ENCODE measurements around the gene RGS17.
A peak's percentile ranks its signal among the peaks of the same experiment; 100 is the strongest.
"Not testable (repeated sequence)": the region's sequence is repeated elsewhere in the genome, so short reads cannot be mapped to it uniquely, and the experiment has no call there.

RGS17 gene

GRCh38 chr6:153123801-153124200, 7.3 kb downstream of the RGS17 start:
- DNase-seq (ENCODE audit: low spot score) = no peak

DNA sequence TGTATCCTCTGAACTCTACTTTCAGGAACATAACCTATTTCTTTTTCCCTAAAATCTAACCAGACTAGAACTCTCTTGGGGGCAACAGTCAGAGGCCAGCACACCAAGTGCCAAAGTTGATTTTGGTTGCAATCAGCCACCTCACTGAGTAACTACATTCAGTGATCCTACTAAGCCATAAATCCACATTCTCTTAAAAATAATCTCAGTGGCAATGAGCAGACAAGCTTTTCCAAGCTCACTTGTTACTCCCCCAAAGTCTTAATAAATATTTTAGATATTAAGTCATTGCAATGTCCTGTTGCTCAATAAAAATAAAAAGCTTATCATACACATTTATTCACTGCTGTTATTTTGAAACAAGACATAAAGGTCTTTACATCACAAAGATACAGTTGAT, 9.8 kb downstream of the RGS17 start:
- no peak for DNase-seq (ENCODE audit: low spot score)

GRCh38 chr6:153117986-153118879, 12.8 kb downstream of the RGS17 start:
- DNase-seq (ENCODE audit: low spot score) = peak; percentile 30

DNA sequence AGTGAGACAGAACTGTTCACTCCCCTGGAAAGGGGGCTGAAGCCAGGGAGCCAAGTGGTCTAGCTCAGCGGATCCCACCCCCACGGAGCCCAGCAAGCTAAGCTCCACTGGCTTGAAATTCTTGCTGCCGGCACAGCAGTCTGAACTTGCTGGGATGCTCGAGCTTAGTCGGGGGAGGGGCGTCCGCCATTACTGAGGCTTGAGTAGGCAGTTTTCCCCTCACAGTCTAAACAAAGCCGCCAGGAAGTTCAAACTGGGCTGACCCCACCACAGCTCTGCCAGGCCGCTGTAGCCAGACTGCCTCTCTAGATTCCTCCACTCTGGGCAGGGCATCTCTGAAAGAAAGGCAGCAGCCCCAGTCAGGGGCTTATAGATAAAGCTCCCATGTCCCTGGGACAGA, 20.0 kb downstream of the RGS17 start:
- DNase-seq (ENCODE audit: low spot score) = not testable (repeated sequence)

DNA sequence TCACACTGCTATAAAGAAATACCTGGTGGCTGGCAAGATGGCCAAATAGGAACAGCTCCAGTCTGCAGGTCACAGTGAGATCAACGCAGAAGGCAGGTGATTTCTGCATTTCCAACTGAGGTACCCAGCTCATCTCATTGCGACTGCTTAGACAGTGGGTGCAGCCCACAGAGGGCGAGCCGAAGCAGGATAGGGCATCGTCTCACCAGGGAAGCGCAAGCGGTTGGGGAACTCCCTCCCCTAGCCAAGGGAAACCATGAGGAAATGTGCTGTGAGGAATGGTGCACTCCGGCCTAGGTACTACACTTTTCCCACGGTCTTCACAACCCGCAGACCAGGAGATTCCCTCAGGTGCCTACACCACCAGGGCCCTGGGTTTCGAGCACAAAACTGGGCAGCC, 20.5 kb downstream of the RGS17 start:
- not testable (repeated sequence) for DNase-seq (ENCODE audit: low spot score)

GRCh38 chr6:153108315-153108714, 22.8 kb downstream of the RGS17 start:
- DNase-seq (ENCODE audit: low spot score) = peak; percentile 28

DNA sequence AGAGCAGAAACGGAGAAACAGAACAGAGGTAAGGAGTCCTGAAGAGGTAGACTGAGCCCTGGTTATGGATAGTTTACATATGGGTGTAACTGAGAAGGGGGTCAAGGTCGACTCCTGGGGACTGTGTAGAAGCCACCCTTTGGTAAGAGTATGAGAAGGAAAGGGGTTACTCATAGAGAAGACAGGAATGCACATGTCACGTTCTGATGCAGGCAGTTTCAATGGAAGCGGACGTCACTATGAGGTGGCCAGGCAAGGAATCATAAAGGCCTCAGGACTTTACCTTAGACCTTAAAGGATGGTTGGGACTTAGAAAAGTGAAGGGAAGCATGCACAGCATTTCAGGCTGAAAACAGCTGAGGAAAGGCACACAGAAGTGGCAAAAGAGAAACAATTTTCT, 25.1 kb downstream of the RGS17 start:
- DNase-seq (ENCODE audit: low spot score) = no peak

GRCh38 chr6:153104220-153104619, 26.9 kb downstream of the RGS17 start:
- no peak for DNase-seq (ENCODE audit: low spot score)

DNA sequence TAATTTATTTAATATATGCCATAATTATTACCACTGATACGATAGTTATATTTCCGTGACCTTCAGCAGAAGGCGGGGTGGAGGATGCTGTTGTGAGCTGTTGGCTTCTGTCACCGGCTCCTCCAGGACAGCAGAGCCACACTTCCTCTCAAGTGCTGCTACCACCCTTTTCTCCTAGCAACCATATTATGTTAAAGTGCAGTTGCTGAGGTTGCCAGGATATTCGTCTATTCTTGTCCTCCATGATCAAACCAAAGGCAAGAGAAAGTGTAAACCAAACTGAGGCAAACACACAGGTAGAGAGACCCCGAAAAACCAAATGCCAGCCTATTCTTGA, 27.8 kb downstream of the RGS17 start:
- DNase-seq (ENCODE audit: low spot score) = no peak

- DNase-seq (ENCODE audit: low spot score) = no peak
These were observed 28.3 kb downstream of the RGS17 start for GRCh38 chr6:153102605-153103318.

GRCh38 chr6:153101461-153101860, 29.6 kb downstream of the RGS17 start:
- no peak for DNase-seq (ENCODE audit: low spot score)

- no peak for DNase-seq (ENCODE audit: low spot score)
These were observed 31.4 kb downstream of the RGS17 start for GRCh38 chr6:153099636-153100035.

DNA sequence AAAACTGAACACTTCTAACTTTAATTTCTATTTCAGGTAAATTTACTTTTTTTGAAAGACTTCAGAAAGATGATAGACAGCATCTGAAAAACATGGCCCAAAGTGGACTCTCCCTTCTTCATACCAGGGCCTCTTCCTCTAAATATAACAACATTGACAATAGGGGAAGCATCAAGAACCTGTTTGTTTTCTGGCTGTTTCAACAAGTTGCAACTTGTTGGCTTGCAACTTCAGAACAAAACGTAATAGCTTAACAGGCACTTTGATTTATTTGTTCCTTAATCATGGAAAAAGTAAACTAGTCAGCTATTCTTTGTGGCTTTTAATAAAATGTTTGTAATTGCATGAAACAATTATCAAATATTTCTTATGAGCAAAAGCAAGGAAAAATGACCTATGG, 34.3 kb downstream of the RGS17 start:
- DNase-seq (ENCODE audit: low spot score) = no peak

GRCh38 chr6:153096031-153096430, 35.1 kb downstream of the RGS17 start:
- no peak for DNase-seq (ENCODE audit: low spot score)

- DNase-seq (ENCODE audit: low spot score) = peak; percentile 48
These were observed 38.7 kb downstream of the RGS17 start for GRCh38 chr6:153092082-153093013.

GRCh38 chr6:153090241-153090930, 40.7 kb downstream of the RGS17 start:
- DNase-seq (ENCODE audit: low spot score) = peak; percentile 51

DNA sequence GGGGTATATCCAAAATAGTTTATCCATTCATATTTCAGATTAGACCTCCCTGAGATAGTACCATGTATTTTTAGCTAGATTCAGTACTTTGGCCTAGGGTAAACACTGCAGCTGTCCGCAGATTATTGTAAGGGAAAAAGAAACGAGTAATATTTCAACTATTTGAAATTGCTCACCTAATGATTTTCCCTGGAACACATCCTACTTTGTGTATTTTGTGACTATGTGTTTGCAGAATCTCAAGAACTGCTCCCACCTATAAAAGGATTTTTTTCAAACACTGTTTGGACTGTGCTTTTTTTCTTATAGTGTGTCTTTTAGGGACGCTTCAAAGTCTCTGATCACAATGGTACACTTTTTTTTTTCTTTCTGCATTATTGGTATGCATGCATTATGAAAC, 42.3 kb downstream of the RGS17 start:
- DNase-seq (ENCODE audit: low spot score) = no peak

GRCh38 chr6:153087436-153087835, 43.6 kb downstream of the RGS17 start:
- no peak for DNase-seq (ENCODE audit: low spot score)

GRCh38 chr6:153086225-153086990, 44.7 kb downstream of the RGS17 start:
- no peak for DNase-seq (ENCODE audit: low spot score)

DNA sequence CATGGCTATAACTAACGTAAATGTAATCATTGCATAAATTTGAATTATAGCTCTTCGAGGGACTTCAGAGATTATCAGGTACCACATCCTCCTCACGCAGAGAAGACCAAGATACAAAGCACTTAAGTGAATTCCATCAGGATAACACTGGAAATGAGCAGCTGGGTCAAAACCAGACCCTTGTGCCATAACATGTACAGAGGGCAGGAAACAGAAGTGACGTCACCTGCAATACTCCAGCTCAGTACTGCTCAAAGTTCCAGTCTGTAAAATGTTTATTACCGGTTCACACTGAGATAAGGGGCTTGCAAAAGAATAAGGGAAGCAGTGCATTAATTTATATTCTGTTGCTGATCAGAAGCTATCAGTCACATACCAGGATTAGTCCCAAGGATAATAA, 45.8 kb downstream of the RGS17 start:
- no peak for DNase-seq (ENCODE audit: low spot score)

DNA sequence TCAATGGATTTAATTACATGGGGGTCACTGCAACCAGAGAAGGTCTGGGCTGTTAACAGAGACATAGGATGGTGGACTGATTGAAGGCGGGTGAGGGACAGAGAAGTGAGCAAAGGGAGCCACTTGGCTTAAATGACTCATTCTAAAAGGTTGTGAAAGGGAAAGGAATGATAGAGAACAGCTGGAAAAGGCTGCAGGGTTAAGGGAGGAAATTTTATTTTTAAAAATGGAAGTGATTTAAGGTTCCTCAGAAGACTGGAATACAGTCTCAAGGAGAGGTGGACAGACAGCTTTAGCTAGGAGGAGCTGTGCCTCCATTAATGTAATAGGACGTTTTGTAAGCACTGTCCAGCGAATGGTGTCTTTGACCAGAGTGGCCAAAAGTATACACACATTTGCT, 46.7 kb downstream of the RGS17 start:
- no peak for DNase-seq (ENCODE audit: low spot score)
